Measurements from ENCODE around the gene IRF2BPL. TPM values are rescaled to one million over a fixed set of nuclear protein-coding genes. Genes with fewer than 3 reads are reported as not detected.

Gene IRF2BPL
- total RNA-seq, 1 donor from 2014 or later, result 56.2 TPM

GRCh38 chr14:77031759-77032490, 3.4 kb upstream of the IRF2BPL start:
- no peak for DNase-seq (ENCODE audit: low spot score, unreplicated experiment)
- Mint-ChIP-seq H3K4me3 (ENCODE audit: low read depth) (peak overlapping the region; percentile 67), H3K27me3 (no peaks in the 10 kb centered on the region), H3K9me3 (ENCODE audit: low read depth) (no peaks in the 10 kb centered on the region), H3K36me3 (ENCODE audit: insufficient read depth) (no peaks in the 10 kb centered on the region), H3K27ac (peak overlapping the region; percentile 97), H3K4me1 (ENCODE audit: low read depth) (peaks cover 48% of the 10 kb centered on the region)
- TF ChIP-seq CTCF (IDR thresholded peaks at IDR 0.05; ENCODE audit: unreplicated experiment), result no peak

- peak overlapping the region; percentile 75 for H3K4me3 Mint-ChIP-seq (ENCODE audit: low read depth)
- peak overlapping the region; percentile 84 for H3K27ac Mint-ChIP-seq
- H3K4me1 Mint-ChIP-seq (ENCODE audit: low read depth), result peaks cover 46% of the 10 kb centered on the region
- H3K27me3 Mint-ChIP-seq, result no peaks in the 10 kb centered on the region
- peaks cover 3% of the 10 kb centered on the region for H3K36me3 Mint-ChIP-seq (ENCODE audit: insufficient read depth)
- TF ChIP-seq CTCF (IDR thresholded peaks at IDR 0.05; ENCODE audit: unreplicated experiment), result no peak
- peak; percentile 45 for DNase-seq (ENCODE audit: low spot score, unreplicated experiment)
- no peaks in the 10 kb centered on the region for H3K9me3 Mint-ChIP-seq (ENCODE audit: low read depth)
Observed at GRCh38 chr14:77027538-77028383, 747 bp downstream of the IRF2BPL start.

- Mint-ChIP-seq H3K9me3 (ENCODE audit: low read depth) (no peaks in the 10 kb centered on the region), H3K4me1 (ENCODE audit: low read depth) (peaks cover 45% of the 10 kb centered on the region)
- peak; percentile 32 for DNase-seq (ENCODE audit: low spot score, unreplicated experiment)
Observed at GRCh38 chr14:77026930-77027537, 1.5 kb downstream of the IRF2BPL start.

GRCh38 chr14:77026166-77026929, 2.2 kb downstream of the IRF2BPL start:
- peak overlapping the region; percentile 83 for H3K4me3 Mint-ChIP-seq (ENCODE audit: low read depth)
- no peak for TF ChIP-seq CTCF (IDR thresholded peaks at IDR 0.05; ENCODE audit: unreplicated experiment)
- peak overlapping the region; percentile 90 for H3K27ac Mint-ChIP-seq
- H3K4me1 Mint-ChIP-seq (ENCODE audit: low read depth), result peaks cover 42% of the 10 kb centered on the region
- no peaks in the 10 kb centered on the region for H3K27me3 Mint-ChIP-seq
- H3K9me3 Mint-ChIP-seq (ENCODE audit: low read depth), result no peaks in the 10 kb centered on the region
- H3K36me3 Mint-ChIP-seq (ENCODE audit: insufficient read depth), result peaks cover 3% of the 10 kb centered on the region
- DNase-seq (ENCODE audit: low spot score, unreplicated experiment), result no peak

More at GRCh38 chr14:77026930-77027537, 1.5 kb downstream of the IRF2BPL start:
- peak overlapping the region; percentile 83 for H3K4me3 Mint-ChIP-seq (ENCODE audit: low read depth)
- no peaks in the 10 kb centered on the region for H3K27me3 Mint-ChIP-seq
- no peak for TF ChIP-seq CTCF (IDR thresholded peaks at IDR 0.05; ENCODE audit: unreplicated experiment)
- peaks cover 3% of the 10 kb centered on the region for H3K36me3 Mint-ChIP-seq (ENCODE audit: insufficient read depth)
- H3K27ac Mint-ChIP-seq, result no peak overlapping the region

Data from progenitor cell of endocrine pancreas (in vitro differentiated cells).